HepG2 (cell line): ENCODE measurements around the gene SH2D3A.
A peak's percentile ranks its signal among the peaks of the same experiment; 100 is the strongest.

Experiments
- EP300 ChIP-seq, 3 experiments: sonication (generic) in 1 of 3; formaldehyde crosslinking in 1 of 3; IDR thresholded peaks; 2 replicates each; pipeline versions ENCODE4 v1.5.1 to v1.6.1; 2011 to 2020; ENCODE audit warnings: low read depth in 2 of 3, low read length in 2 of 3, borderline replicate concordance in 1 of 3, improper control_type of control experiment in 1 of 3, mild to moderate bottlenecking in 1 of 3, missing genetic modification reagents in 1 of 3, moderate library complexity in 1 of 3
- FOSL2 ChIP-seq: sonication (generic); formaldehyde crosslinking; IDR thresholded peaks from 2 replicates; pipeline ENCODE4 v1.4.0; 2020; ENCODE audit warnings: missing genetic modification reagents
- HMG20A ChIP-seq: IDR thresholded peaks from 2 replicates; pipeline ENCODE4 v1.6.1; 2016; ENCODE audit warnings: borderline replicate concordance
- NKX3-1 ChIP-seq: sonication (generic); formaldehyde crosslinking; IDR thresholded peaks from 2 replicates; pipeline ENCODE4 v1.5.0; 2020; ENCODE audit warnings: missing genetic modification reagents
- TCF7 ChIP-seq: sonication (generic); IDR thresholded peaks from 2 replicates; pipeline ENCODE4 v1.6.1; 2016; ENCODE audit warnings: antibody characterized with exemption, low read depth
- TF ChIP-seq, protein P1 (sequence below): sonication (generic); formaldehyde crosslinking; IDR thresholded peaks from 2 replicates; pipeline ENCODE4 v1.5.0; 2020; ENCODE audit warnings: mild to moderate bottlenecking, missing genetic modification reagents, moderate library complexity

- TF ChIP-seq NKX3-1 (CRISPR knock-in tag) (peak; percentile 34; the same call in 1 of the 2 replicates), TCF7 (no peak), FOSL2 (peak; percentile 59), EP300 (IDR thresholded peaks at IDR 0.05; ENCODE audit: low read depth in 2 of 2, low read length in 2 of 2) (peak in 1 of 2 experiments; percentile 50; a peak in 2 of 4 replicates), EP300 (CRISPR knock-in tag; IDR thresholded peaks at IDR 0.05; ENCODE audit: borderline replicate concordance) (no peak; the same call in 1 of the 2 replicates), HMG20A (CRISPR knock-in tag) (no peak)
- TF ChIP-seq, protein P1, sequence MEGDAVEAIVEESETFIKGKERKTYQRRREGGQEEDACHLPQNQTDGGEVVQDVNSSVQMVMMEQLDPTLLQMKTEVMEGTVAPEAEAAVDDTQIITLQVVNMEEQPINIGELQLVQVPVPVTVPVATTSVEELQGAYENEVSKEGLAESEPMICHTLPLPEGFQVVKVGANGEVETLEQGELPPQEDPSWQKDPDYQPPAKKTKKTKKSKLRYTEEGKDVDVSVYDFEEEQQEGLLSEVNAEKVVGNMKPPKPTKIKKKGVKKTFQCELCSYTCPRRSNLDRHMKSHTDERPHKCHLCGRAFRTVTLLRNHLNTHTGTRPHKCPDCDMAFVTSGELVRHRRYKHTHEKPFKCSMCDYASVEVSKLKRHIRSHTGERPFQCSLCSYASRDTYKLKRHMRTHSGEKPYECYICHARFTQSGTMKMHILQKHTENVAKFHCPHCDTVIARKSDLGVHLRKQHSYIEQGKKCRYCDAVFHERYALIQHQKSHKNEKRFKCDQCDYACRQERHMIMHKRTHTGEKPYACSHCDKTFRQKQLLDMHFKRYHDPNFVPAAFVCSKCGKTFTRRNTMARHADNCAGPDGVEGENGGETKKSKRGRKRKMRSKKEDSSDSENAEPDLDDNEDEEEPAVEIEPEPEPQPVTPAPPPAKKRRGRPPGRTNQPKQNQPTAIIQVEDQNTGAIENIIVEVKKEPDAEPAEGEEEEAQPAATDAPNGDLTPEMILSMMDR (CRISPR knock-in tag), result peak; percentile 2; the same call in 1 of the 2 replicates
Observed at GRCh38 chr19:6752256-6753177, 14.7 kb downstream of the SH2D3A start.
